ENCODE measurements around the gene FOXE1.

The FOXE1 gene

DNA sequence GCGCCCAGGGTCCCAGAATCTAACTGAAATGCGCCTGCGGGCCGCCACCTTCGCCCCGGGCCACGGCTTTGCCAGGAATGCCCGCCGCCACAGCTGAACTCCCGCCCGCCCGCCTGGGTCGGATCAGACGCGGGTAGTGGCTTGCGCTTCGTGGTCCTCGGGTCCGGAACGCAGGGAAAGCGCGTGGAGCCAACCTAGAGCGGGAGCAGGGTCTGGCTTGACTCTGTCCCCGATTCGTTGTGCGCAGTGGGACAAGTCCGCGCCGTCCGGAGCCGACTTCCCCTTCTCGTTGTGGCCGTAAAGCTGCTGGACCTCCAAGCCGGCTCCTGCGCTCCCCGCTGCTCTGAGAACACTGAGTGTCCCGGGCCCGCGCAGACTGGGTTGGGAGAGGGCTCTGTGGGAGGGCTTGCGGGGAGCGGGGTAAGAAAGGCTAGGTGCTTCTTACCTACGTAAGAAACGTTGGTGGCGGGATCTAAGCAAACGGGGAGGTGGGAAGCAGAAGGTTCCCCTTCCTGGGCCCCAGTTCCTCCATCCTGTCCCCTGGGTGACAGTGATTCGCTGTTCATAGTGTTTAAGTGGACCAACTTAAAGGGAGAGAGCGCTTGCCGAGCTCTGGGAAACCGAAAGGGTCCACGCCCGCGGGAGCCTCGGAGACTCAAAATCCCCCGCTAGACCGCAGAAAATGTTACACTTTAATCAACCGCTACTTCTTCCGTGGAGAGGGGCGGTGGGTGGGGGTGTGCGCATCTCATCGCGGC lies 4.4 kb upstream of the FOXE1 start:
- DNase-seq: peak; percentile 21 to 23

DNA sequence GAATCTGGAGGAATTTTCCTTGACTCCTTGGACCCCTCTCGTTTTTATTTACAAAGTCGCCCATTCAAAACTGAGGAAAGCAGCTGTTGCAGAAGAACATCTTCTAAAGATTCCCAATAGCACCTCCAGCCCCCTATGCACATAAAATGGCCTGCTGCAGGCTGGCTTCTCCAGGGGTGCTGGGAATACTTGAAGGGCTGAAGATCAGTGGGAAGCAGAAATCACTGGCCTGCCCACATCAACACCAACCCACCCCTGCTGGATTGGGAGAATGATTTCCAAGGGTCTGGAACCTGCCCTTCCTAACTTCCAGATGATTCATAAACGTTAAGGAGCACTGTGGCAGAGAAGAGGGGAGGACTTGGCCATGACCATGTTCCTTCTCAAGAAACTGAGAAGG lies 3.0 kb upstream of the FOXE1 start:
- no peak for DNase-seq

DNA sequence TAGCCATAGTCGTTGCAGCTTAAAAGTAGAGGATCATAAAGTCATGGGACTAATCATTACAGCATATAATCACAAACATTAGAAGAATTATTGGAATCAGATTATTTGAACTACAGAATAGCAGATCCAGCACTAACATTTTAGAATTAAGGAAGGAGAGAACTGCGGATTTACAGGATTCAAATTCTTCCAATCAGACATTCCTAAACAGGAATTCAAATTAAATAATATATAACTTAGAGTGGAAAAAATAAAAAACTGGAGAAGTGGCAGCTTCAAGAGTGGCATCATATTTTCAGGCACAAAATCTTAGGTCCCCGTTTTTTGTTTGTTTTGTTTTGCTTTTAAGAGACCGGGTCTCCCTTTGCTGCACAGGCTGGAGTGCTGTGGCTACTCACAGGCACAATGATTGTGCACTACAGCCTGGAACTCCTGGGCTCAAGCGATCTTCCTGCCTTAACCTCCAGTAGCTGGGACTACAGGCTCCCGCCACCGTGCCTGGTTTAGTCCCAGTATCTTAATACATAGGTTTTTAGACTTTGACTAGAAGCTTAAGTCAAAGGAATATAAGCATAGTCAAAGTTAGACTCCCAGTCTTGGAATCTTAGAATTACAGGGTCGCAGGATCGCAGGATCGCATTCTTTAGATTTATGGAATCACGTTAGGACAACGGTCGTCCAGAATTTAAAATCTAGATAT lies 2.1 kb upstream of the FOXE1 start:
- no peak for DNase-seq

DNA sequence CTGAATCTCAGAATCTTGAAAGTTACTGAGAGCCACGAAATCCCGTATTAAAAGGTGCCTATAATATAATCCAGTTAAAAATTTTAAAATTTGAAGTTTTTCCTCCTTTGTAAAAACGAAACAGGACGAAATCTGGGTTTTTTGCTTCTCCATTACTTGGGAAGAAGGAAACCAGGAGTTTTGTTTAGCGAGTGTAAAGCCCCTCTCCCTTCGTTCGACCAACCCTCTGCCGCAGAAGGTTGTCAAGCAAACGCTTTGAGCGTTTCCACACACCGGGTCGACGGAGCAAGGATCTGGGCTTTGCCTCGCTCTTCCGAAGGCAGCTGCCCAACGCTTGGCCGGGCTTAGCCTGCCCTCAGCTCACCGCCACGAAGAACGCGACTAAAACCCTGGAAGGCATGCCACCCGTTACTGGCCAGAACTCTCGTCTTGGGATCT lies 1.6 kb upstream of the FOXE1 start:
- DNase-seq: no peak

DNA sequence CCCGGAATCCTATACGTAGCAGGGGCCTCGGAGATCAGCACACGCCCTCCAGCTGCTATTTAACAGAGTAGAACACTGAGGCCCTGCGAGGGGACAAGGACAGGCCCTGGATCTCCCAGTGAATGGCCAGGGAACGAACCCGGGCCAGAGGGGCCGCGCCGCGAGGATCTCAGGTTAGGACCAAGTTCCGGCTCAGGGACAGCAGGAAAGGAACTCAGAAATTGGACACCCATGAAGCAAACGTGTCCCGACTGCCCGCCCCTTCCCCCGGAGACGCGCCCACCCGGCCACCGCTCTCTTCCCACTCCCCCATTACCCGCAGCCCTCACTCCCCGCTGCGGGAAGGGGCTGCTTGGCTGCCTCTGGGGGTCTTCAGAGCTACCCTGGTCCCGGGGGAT lies 1.0 kb upstream of the FOXE1 start:
- DNase-seq: no peak

DNA sequence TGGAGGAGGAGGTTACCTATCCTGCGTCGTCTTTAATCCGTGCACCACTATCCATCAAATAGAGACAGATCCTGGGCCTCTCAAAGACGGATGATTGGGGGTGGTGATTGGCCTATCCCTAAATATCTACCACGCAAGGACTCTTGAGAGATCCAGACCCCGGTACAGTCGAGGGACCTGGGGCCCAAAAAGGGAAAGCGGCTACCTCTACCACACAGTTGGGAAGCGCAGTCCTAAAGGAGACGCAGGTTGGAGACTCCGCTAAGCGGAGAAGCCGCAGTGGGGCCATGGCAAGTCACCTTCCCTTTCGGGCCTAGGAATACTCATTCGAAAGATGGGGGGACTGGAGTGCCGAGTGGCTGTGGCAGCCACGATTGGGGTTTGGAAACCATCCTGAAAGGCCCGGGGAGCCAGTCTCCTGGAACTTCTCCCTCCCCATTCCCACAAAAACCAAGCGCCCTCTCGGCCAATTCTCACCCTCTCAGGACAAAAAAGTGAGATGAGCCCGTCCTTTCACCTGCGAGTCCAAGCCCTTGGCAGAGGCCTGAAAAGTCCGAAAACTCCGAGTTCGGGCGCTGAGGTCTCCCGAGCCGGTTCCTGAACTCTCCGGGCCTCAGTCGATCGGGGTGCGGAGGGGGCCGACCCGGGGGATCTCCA lies 499 bp upstream of the FOXE1 start:
- DNase-seq: no peak

DNA sequence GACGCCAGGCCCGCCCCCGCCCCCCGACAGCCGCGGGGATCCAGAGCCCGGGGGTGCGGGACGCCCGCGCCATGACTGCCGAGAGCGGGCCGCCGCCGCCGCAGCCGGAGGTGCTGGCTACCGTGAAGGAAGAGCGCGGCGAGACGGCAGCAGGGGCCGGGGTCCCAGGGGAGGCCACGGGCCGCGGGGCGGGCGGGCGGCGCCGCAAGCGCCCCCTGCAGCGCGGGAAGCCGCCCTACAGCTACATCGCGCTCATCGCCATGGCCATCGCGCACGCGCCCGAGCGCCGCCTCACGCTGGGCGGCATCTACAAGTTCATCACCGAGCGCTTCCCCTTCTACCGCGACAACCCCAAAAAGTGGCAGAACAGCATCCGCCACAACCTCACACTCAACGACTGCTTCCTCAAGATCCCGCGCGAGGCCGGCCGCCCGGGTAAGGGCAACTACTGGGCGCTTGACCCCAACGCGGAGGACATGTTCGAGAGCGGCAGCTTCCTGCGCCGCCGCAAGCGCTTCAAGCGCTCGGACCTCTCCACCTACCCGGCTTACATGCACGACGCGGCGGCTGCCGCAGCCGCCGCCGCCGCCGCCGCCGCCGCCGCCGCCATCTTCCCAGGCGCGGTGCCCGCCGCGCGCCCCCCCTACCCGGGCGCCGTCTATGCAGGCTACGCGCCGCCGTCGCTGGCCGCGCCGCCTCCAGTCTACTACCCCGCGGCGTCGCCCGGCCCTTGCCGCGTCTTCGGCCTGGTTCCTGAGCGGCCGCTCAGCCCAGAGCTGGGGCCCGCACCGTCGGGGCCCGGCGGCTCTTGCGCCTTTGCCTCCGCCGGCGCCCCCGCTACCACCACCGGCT lies 1.0 kb downstream of the FOXE1 start:
- peak; percentile 62 to 67 for DNase-seq

DNA sequence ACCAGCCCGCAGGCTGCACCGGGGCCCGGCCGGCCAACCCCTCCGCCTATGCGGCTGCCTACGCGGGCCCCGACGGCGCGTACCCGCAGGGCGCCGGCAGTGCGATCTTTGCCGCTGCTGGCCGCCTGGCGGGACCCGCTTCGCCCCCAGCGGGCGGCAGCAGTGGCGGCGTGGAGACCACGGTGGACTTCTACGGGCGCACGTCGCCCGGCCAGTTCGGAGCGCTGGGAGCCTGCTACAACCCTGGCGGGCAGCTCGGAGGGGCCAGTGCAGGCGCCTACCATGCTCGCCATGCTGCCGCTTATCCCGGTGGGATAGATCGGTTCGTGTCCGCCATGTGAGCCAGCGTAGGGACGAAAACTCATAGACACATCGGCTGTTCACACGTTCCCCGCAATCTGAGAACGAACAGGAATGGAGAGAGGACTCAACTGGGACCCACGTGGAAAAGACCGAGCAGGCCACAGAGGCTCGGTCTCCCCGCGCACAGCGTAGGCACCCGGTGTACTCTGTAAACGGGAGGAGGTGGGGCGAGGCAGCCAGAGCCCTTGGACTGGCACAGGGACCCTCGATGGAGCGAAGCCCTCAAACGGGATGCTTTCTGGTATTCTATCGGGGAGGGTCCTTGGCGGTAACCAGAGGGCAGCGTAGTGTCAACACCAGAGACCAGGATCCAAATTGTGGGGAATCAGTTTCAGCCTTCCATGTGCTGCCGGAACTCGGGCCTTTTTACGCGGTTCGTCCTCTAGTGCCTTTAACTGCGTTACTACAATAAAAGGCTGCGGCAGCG lies 1.9 kb downstream of the FOXE1 start:
- DNase-seq: no peak

DNA sequence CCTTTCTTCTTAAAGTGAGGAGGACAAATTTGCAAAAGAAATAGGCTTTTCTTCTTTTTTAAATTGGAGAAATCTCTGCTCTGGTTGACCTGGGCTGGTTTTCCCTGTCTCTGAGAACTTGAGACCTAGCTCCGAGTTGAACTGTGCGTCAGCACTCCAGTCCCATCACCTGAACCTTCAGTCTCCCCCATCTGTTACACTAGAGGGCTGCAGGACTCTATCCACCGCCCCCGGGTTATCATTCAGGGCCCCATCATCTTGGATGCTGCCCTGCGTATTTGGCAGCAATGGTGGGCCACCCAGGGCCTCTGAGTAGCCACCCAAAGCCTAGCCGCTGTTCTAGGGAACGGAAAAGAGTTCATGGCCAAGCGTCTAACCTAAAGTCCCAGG lies 2.5 kb downstream of the FOXE1 start:
- DNase-seq: no peak

DNA sequence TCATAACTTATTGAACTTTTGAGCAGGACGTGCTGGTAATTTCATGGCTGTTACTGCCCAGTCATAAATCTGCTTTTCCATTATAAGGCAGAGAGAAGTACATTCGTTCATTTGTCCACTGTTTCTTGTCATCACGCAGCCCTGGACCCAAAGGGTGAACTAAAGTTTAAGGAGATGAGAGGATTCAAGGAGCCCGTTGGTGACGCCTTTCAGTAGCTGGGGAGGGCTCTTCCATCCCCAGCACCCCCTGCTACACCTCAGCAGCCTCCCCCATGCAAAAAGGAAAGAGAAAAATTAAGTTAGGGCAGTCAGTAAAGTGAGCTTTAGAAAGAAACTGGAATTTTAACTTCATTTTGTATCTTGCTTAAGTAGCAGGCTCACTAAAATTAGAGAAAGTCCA lies 2.9 kb downstream of the FOXE1 start:
- no peak for DNase-seq

DNA sequence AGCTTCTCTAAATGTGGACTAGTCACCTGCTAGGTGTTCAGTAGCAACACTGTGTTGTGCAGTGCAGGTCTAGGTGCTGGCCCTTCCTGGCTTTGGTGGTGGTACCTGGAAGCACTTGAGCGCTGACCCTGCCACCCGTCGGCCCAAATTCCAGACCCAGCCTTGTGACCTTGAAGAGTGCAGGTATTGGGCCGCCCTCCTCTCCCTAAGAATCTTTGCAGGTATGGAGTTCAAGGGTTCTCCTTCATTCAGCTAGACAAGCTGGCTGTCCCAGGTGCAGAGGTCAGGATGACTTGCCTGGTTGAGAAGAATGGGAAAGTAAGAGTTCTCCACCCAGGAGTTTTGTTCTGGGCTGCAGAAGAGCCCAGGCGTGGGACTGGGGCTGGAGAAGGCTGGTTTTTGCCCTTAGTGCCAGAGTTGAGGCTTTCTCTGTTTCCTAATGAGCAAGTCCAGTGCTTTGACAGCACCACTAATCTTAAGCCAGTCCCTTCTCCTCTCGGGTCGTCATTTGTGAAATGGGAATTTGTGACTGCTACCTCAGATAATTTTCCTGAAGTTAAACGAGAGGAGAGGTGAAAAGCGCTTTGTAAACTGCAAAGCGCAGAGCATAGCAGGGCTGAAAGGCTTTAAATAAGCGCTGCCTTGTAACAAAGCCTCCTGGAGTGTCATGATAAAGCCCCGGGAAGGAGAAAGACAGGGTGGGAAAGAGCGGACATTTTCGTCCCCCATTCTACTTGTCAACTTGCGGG lies 4.0 kb downstream of the FOXE1 start:
- no peak for DNase-seq

DNA sequence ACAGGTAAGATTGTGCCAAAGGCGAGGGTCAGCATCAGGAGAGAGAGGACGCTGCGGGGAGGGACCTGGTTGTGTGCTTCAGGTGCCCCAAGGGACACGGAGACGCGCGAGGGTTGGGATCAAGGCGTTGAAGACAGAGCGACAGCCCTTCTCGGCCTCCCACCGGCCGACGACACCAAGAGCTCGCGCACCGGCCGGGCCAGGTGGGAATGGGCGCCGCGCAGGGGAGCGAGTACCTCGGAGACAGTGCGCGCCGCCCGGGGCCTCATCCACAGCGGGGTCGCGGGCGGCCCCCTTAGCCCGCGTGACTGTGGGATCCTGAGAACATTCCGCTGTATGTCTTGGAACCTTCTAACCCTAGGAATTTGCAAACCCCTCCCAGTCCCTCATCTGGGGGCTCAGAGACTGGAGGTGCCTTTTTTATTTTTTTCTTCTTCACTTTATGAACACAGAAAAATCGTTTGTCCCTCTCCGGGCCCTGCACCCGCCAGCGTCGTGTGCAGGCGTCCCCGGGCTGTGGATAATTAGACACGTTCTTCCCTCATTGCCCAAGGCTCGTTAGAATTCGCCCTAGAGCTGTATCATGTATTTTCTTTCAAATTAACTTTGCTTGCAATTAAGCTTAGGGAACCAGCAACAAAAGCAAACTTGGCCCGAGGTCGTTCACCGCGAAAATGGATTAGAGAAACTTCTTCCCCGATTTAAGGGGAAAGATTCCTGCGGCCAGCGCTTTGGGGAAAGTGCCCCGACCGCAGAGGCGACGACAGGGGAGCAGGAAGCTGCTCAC lies 4.8 kb downstream of the FOXE1 start:
- DNase-seq: no peak

DNA sequence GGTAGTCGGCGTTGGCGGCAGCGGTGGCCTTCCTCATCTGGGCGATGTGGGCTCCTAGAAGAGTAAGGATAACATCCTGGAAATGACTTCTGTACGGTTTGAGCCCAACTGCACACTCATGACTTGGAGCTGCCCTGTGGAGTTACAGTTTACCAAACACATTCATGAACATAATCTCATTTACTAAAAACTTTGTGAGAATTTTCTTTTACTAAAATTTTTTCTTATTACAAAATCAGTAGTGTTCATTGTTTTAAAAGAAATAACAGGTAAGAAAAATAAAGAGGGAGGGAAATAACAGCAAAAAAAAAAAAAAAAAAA lies 5.3 kb downstream of the FOXE1 start:
- no peak for DNase-seq

DNA sequence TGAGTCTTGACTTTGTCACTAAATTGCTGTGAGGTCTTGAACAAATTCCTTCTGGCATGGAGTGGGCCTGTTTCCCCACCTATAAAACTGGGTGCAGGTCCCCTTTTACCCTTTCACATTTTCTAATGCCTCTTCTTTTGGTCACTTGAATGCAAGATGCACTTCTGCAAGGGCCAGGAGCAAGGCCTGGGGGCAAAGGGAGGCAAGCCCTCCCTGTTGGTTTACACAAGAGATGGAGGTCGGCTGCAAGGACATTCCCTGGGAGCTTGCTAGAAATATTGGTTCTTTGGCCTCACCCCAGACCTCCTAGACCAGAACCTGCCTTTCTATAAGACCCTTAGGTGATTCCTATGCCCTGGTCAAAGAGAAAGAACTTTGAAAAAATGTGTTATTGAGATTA lies 5.8 kb downstream of the FOXE1 start:
- no peak for DNase-seq

DNA sequence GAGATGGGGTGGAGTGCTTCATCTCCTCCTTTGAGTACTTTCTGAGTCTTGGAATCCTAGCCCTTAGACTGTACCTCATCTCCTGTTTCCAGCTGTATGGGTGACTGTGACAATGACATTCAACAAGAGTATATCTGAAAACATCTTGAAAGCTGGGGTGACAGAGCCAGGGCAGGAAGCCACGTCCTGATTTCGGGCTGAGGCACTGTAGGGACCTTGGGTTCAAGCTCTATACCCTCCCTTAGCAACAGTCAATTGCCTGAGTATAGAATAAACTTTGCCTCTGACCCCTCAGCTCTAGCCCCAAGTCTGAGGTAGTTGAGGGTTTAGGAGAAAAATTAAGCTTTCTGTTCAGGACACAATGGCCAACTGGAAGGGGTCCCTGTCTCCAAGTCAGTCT lies 6.3 kb downstream of the FOXE1 start:
- DNase-seq: no peak

DNA sequence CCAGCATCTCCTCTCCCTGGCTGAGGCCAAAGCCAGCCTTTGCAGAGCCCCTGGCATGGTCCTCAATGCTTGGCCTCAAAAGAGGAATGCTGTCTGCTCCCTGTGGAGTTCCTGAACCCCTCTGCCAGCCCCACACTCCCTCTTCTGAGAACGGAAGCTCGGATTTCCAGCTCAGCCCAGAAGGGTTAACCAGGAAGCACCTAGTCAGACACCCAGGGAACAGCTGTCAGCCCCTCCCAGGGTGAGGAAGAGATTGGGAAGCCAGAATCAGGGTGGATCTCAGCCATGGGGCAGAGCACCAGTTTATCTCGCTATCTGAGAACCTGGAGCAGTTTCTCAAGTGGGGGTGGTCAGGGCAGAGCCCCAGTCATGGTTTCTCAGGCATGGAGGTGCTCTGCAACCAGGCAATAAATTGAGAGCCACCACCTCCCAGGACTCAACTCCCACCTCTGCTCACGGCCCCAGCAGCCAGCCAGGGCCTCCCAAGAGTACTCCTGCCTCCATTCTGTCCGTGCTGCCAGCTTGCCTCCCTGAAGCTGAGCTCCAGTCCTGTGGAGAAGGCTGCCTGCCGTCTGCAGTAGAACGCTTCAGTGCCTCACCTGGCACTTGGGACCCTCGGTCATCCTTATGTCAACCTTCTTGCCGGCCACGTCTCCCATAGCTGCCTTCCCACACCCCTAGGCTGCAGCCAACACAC lies 7.6 kb downstream of the FOXE1 start:
- no peak for DNase-seq

DNA sequence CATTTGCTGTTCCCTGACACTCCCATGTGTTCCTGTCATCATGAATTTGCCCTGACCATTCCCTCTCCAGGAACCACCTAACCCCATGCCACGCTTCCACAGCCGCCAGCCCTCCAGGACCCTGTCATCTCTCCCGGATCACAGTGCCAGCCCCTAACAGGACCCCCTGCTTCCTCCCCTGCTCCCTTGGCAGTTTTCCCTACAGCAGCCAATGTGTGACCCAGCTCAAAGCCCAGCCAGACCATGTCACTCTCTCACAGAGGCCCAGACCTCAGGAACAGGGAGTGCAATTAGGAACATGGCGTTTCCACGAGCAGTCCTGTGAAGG lies 8.1 kb downstream of the FOXE1 start:
- no peak for DNase-seq

DNA sequence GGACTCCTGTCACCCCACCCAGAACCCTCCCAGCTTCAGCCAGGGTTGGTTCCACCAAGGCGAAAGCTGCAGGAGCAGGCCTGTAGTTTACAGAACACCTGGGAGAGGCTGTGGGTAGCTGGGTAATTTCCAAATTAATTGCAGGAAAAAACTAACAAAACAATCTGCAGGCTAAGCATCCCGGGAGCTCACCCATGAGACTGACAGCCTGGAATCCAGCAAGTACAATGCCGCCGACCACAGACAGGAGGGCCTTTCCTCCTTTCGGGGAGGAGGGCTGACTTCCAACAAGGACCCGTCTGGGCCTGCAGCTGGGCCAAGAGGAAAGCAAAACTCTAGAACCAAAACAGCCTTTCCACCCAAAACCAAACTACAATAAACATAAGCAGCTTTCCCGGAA lies 10.3 kb downstream of the FOXE1 start:
- DNase-seq: no peak

DNA sequence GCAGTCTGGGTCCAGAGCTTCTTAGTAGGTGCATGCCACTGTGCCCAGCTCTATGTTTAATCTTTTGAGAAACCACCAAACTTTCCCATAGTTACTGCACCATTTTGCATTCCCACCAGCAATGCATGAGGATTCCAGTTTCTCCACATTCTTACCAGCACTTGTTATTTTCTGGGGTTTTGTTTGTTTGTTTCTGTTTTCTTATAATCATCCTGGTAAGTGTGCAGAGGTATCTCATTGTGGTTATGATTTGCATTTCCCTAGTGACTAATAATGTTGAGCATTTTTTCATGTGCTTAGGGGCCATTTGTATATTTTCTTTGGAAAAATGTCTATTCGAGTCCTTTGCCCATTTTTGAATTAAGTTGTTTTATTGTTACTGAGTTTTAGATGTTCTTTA lies 11.4 kb downstream of the FOXE1 start:
- no peak for DNase-seq

DNA sequence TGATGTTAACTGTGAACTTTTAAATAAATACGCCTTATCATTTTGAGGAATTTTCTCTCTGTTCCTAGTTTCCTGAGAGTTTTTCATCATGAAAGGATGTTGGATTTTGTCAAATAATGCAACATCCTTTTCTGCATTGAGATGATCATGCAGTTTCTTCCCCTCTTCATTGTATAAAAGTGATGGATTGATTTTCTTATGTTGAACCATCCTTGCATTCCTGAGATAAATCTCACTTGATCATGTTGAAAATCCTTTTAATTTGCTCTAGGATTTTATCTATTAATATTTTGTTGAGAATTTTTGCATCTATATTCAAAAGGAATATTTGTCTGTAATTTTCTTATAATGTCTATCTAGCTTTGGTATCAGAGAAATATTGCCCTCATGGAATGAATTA lies 13.3 kb downstream of the FOXE1 start:
- DNase-seq: no peak

DNA sequence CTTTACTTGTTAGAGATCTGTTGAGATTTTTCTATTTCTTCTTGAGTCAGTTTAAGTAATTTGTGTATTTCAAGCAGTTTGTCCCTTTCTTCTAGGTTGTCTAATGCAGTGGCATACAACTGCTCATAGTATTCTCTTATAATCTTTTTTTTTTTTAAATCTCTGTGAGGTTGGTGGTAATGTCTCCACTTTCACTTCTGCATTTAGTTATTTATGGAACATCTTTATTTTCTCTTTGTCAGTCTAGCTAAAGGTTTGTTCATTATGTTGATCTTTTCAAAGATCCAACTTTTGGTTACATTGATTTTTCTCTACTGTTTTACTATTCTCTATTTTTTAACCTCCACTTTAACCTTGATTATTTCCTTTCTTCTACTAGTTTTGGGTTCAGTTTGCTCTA lies 13.8 kb downstream of the FOXE1 start:
- no peak for DNase-seq

Measured in CD4-positive, alpha-beta T cell treated with Interleukin-4 for 1 hour (primary cell).